CD14-positive monocyte (primary cell): ENCODE measurements around the gene EML6. TPM values are rescaled to one million over a fixed set of nuclear protein-coding genes. Genes with fewer than 3 reads are reported as not detected.

Experiments used
- DNase-seq, 3 donors: peaks; one replicate each; pipeline ENCODE4 v3.0.0-alpha.2; 2011 to 2022
- H2AFZ ChIP-seq: 2 replicates; pipeline ENCODE4 v1.6.0; 2012; ENCODE audit warnings: mild to moderate bottlenecking, low read depth, low read length, inconsistent platforms; ENCODE audit not compliant: insufficient read depth, poor library complexity, severe bottlenecking
- H3K27ac ChIP-seq, 2 donors: 1 replicate in 1 of 2; 2 replicates in 1 of 2; pipeline ENCODE4 v1.5.1; 2012 to 2013; ENCODE audit warnings: low read length in 2 of 2, control low read depth in 1 of 2, inconsistent platforms in 1 of 2, low read depth in 1 of 2, mild to moderate bottlenecking in 1 of 2
- H3K27me3 ChIP-seq, 2 donors: one replicate each; pipeline versions ENCODE4 v1.6.0 to v1.6.1; 2011 to 2013; ENCODE audit warnings: low read length in 2 of 2; ENCODE audit not compliant: control insufficient read depth in 2 of 2, insufficient read depth in 2 of 2
- H3K36me3 ChIP-seq, 2 donors: replicated peaks in 1 of 2; 1 replicate in 1 of 2; 2 replicates in 1 of 2; pipeline versions ENCODE4 v1.5.1 to v1.6.1; 2012 to 2013; ENCODE audit warnings: low read length in 2 of 2, control low read depth in 1 of 2, inconsistent platforms in 1 of 2, mild to moderate bottlenecking in 1 of 2; ENCODE audit not compliant: insufficient read depth in 2 of 2, control insufficient read depth in 1 of 2
- H3K4me1 ChIP-seq, 2 donors: 1 replicate in 1 of 2; 2 replicates in 1 of 2; pipeline versions ENCODE4 v1.5.1 to v1.6.1; 2012 to 2013; ENCODE audit warnings: low read length in 2 of 2, control low read depth in 1 of 2, inconsistent platforms in 1 of 2, mild to moderate bottlenecking in 1 of 2, moderate library complexity in 1 of 2; ENCODE audit not compliant: insufficient read depth in 2 of 2, control insufficient read depth in 1 of 2
- H3K4me2 ChIP-seq: replicated peaks from 2 replicates; pipeline ENCODE3; 2012; ENCODE audit warnings: low read length, moderate library complexity, mild to moderate bottlenecking; ENCODE audit not compliant: poor library complexity, severe bottlenecking; ENCODE audit errors: extremely low read depth
- H3K4me3 ChIP-seq, 3 experiments: fragments of 200-600 bp in 1 of 3; sonication (generic) in 1 of 3; replicated peaks in 1 of 3; 1 replicate in 2 of 3; 2 replicates in 1 of 3; pipeline ENCODE4 v1.5.1; 2011 to 2013; ENCODE audit warnings: low read length in 3 of 3, mild to moderate bottlenecking in 3 of 3, control low read depth in 2 of 3, low read depth in 2 of 3, inconsistent platforms in 1 of 3, moderate library complexity in 1 of 3
- H3K79me2 ChIP-seq: 2 replicates; pipeline ENCODE4 v1.6.0; 2012; ENCODE audit warnings: mild to moderate bottlenecking, control low read depth, inconsistent platforms, low read length, moderate library complexity; ENCODE audit not compliant: insufficient read depth
- H3K9ac ChIP-seq: 2 replicates; pipeline ENCODE4 v1.6.0; 2017; ENCODE audit warnings: low read length, mild to moderate bottlenecking; ENCODE audit not compliant: insufficient read depth, poor library complexity, severe bottlenecking
- H3K9me3 ChIP-seq, 2 donors: replicated peaks in 1 of 2; 1 replicate in 1 of 2; 2 replicates in 1 of 2; pipeline versions ENCODE4 v1.5.1 to v1.6.1; 2012 to 2013; ENCODE audit warnings: low read length in 2 of 2, control low read depth in 1 of 2; ENCODE audit not compliant: control insufficient read depth in 1 of 2, insufficient read depth in 1 of 2
- H4K20me1 ChIP-seq: 2 replicates; pipeline ENCODE4 v1.6.0; 2012; ENCODE audit warnings: mild to moderate bottlenecking, low read length, control low read depth, moderate library complexity; ENCODE audit not compliant: insufficient read depth
- H3K27ac Mint-ChIP-seq, 7 donors: one replicate each; pipeline ENCODE4 v1.8.0; 2020; ENCODE audit warnings: mild to moderate bottlenecking in 7 of 7, mixed read lengths in 7 of 7, moderate library complexity in 6 of 7, inconsistent platforms in 2 of 7
- H3K27me3 Mint-ChIP-seq, 3 donors: one replicate each; pipeline ENCODE4 v1.8.0; 2021 to 2022; ENCODE audit warnings: low read depth in 3 of 3, mild to moderate bottlenecking in 3 of 3, mixed read lengths in 3 of 3, moderate library complexity in 3 of 3, inconsistent platforms in 1 of 3
- H3K36me3 Mint-ChIP-seq, 2 donors: one replicate each; pipeline ENCODE4 v1.8.0; 2020; ENCODE audit warnings: mixed read lengths in 2 of 2, inconsistent platforms in 1 of 2, mild to moderate bottlenecking in 1 of 2
- H3K4me1 Mint-ChIP-seq: one replicate; pipeline ENCODE4 v1.8.0; 2020; ENCODE audit warnings: mild to moderate bottlenecking, mixed read lengths
- H3K4me3 Mint-ChIP-seq, 2 donors: one replicate each; pipeline ENCODE4 v1.8.0; 2020; ENCODE audit warnings: mild to moderate bottlenecking in 2 of 2, mixed read lengths in 2 of 2, moderate library complexity in 1 of 2
- H3K9me3 Mint-ChIP-seq, 7 donors: one replicate each; pipeline ENCODE4 v1.8.0; 2020 to 2022; ENCODE audit warnings: mixed read lengths in 7 of 7, mild to moderate bottlenecking in 6 of 7, moderate library complexity in 6 of 7, inconsistent platforms in 2 of 7
- CTCF ChIP-seq: fragments of 200-600 bp; IDR thresholded peaks from one replicate; pipeline ENCODE4 v1.8.0; 2022; ENCODE audit warnings: antibody characterized with exemption, mild to moderate bottlenecking
- WGBS: methylation state at CpG from one replicate; pipeline ENCODE4 v1.1.5; 2013; ENCODE audit warnings: missing lambda C conversion rate; ENCODE audit not compliant: insufficient coverage; 5-methylcytosine and 5-hydroxymethylcytosine counted together
- intact Hi-C, 2 donors: fragments of 100-400 bp; cut with micrococcal nuclease; formaldehyde crosslinking; loops; one replicate each; pipeline versions ENCODE4 v1.15.0 to v1.15.1; 2023
- polyA plus RNA-seq, 3 donors: library from polyadenylated mRNA; depleted of rRNA in 1 of 3; unstranded in 2 of 3; stranded (reverse) in 1 of 3; fragments of 300-500 nt in 2 of 3; fragments of >200 nt in 1 of 3; fragmentation: Illumina TruSeq in 2 of 3; gene quantifications; 1 replicate in 2 of 3; 2 replicates in 1 of 3; pipeline ENCODE4 v1.2.3, GENCODE V29; 2012 to 2021

Gene EML6
- polyA plus RNA-seq, 3 donors, result 0.79 TPM; not detected in 2

GRCh38 chr2:54724560-54725342, 1.3 kb downstream of the EML6 start:
- peak in 1 of 3 donors; percentile 9 for DNase-seq
- Histone ChIP-seq H3K4me2 (peak overlapping the region; percentile 99), H3K9me3 (peaks cover 0 to 7% of the 10 kb centered on the region in 2 donors), H3K79me2 (no peaks in the 10 kb centered on the region), H4K20me1 (no peaks in the 10 kb centered on the region), H3K27ac (no peak overlapping the region), H3K4me3 (peak overlapping the region; percentile 52 to 83 (median 55)), H3K9ac (peak overlapping the region; percentile 33), H3K4me1 (peaks cover 20 to 27% of the 10 kb centered on the region in 2 donors), H3K27me3 (peaks cover 31 to 46% of the 10 kb centered on the region in 2 donors), H3K36me3 (no peaks in the 10 kb centered on the region), H2AFZ (peak overlapping the region; percentile 100)
- Mint-ChIP-seq H3K27me3 (peaks cover 31 to 61% (median 35%) of the 10 kb centered on the region in 3 donors), H3K36me3 (peaks cover 0 to 10% of the 10 kb centered on the region in 2 donors), H3K27ac (peak overlapping the region in 2 of 7 donors; percentile 18 to 31), H3K4me1 (peaks cover 19% of the 10 kb centered on the region), H3K4me3 (peak overlapping the region; percentile 95 to 96), H3K9me3 (peaks cover 0 to 8% (median 6%) of the 10 kb centered on the region in 7 donors)
- no peak for TF ChIP-seq CTCF
- intact Hi-C loops, result loop anchor here (5.0 to 10.0 kb wide), 5 partner anchors 202 to 890 kb away; partner anchors contain the start of genes ACYP2 (in 2 of the 2), CLHC1 (in 1 of the 2), PPP4R3B (in 1 of the 2) and RPS27A (in 1 of the 2)
- 3% methylated on average over 86 of the region's 87 CpGs for WGBS

- peaks cover 31 to 62% (median 35%) of the 10 kb centered on the region in 3 donors for H3K27me3 Mint-ChIP-seq
- H3K27me3 ChIP-seq, result peaks cover 31 to 47% of the 10 kb centered on the region in 2 donors
- H3K4me1 ChIP-seq, result peaks cover 20 to 27% of the 10 kb centered on the region in 2 donors
- H3K9me3 Mint-ChIP-seq, result peaks cover 0 to 8% (median 6%) of the 10 kb centered on the region in 7 donors
- WGBS, result 33% methylated on average over 3 of the region's 8 CpGs
- H3K36me3 ChIP-seq, result no peaks in the 10 kb centered on the region
- peak overlapping the region in 1 of 3 experiments; percentile 83 for H3K4me3 ChIP-seq
- no peak overlapping the region for H3K27ac Mint-ChIP-seq
- TF ChIP-seq CTCF, result no peak
- no peak overlapping the region for H3K9ac ChIP-seq
- peak overlapping the region; percentile 72 to 89 for H3K4me3 Mint-ChIP-seq
- peaks cover 0 to 10% of the 10 kb centered on the region in 2 donors for H3K36me3 Mint-ChIP-seq
- peaks cover 19% of the 10 kb centered on the region for H3K4me1 Mint-ChIP-seq
- H3K27ac ChIP-seq, result no peak overlapping the region
- no peak for DNase-seq
- H3K79me2 ChIP-seq, result no peaks in the 10 kb centered on the region
- intact Hi-C loops, result loop anchor here (10.0 kb wide), 2 partner anchors 611 to 889 kb away; partner anchors contain the start of genes ACYP2 (in 1 of the 2) and PPP4R3B (in 1 of the 2)
- H3K4me2 ChIP-seq, result peak overlapping the region; percentile 99
- H4K20me1 ChIP-seq, result no peaks in the 10 kb centered on the region
- peaks cover 0 to 7% of the 10 kb centered on the region in 2 donors for H3K9me3 ChIP-seq
- no peak overlapping the region for H2AFZ ChIP-seq
Observed at GRCh38 chr2:54725343-54726099, 2.1 kb downstream of the EML6 start.
